Dedifferentiated amniotic fluid mesenchymal stem cell (primary cell): ENCODE data around the gene EIF1.

ENCODE experiments used
- DNase-seq: peaks from one replicate; pipeline ENCODE4 v3.0.0-alpha.2; 2016; ENCODE audit errors: extremely low spot score

EIF1 gene

DNA sequence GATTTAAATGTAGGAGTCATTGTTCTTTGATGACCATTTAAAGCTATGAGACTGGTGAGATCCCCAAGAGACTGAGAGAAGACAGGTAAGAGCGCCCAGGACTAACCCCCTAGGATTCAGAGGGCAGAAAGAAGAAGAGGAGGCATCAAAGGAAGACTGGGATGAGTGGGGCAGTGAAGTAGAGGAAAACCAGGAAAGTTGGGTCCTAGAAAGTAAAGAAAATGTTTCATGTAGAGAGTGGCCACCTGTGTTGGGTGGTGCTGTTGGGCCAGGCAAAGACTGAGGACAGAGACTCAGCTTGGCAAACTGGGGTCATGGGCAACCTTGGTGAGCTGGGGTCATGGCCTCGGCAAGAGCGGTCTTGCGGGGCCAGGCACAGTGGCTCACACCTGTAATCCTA, 47.1 kb downstream of the EIF1 start:
- no peak for DNase-seq

DNA sequence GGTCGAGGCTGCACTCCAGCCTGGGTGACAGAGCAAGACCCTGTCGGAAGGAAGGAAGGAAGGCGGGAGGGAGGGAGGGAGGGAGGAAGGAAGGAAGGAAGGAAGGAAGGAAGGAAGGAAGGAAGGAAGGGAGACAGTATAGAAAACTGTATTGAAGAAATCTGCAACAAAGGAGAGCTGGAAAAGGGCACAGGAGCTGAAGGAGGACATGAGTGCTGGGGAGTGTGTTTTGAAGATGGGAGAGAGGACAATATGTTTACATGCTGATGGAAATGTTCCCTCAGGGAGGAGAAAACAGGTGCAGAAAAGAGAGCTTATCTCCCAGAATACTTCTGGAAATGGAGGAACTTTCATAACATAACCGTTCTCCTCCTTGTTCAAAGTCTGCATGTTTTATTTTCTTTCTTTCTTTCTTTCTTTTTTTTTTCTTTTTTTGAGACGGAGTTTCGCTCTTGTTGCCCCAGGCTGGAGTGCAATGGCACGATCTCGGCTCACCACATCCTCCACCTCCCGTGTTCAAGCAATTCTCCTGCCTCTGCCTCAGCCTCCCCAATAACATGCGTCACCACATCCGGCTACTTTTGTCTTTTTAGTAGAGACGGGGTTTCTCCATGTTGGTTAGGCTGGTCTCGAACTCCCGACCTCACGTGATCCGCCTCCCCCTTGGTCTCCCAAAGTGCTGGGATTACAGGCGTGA, 48.4 kb downstream of the EIF1 start:
- DNase-seq, result no peak

DNA sequence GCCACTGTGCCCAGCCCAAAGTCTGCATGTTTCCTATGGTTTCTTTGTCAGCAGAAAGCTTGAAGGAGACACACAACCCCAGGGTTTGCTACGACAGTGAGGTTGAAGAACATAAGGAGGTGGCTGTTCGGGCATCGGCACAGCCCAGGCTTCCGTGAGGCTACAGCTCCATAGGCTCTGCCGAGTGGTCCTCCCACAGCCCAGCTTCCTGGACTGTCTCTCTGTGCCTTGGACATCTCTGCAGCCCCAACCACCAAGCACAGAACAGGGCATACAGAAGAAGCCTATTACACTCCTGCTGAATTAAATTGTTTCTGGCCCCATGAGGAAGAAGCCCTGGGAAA, 49.0 kb downstream of the EIF1 start:
- no peak for DNase-seq

DNA sequence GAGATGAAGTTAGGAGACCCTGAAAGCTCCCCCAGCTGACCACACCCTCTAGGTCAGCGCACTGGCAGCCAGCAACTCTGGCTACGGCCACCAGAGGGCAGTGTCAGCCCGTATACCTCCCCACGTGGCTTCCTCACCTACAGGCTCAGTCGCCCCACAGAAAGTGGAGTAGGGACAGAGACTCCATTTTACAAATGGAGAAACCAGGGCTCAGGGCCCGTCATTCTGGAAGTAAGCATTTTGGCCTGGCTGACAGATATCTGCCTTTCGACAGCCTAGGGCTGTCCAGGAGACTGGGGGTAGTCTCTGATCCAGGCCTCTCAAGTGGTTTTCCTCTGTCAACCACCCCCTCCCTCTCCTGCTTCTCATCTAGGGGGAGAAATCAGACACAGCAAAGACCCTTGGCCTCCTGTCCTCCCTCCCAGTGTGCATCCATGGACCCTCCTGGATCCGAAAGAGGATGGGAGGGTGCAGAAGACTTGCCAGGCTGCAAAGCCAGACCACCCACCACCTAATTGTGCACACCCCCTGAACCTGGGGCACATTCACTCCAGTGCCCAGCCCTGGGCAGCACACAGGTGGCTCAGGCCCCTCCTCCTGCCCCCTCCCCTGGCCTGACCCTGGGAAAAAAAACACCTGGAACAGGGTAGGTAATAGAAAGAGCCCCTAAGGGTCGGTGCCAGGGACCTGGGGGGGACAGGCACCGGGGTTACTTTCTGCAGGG, 49.6 kb downstream of the EIF1 start:
- DNase-seq, result peak; percentile 49

DNA sequence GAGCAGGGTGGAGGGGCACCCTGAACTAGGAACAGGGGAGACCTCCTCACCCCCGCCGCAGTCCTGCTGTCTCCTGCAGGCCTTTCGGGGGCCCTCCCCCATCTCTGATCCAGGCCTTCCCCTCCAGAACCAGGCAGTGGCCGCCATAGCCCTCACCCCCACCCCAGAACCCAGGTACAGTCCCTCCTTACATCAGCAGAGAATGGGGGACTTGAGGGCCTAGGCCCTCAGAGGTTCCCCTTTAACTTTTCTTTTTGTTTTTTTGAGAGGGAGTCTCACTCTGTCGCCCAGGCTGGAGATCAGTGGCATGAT, 50.1 kb downstream of the EIF1 start:
- no peak for DNase-seq

DNA sequence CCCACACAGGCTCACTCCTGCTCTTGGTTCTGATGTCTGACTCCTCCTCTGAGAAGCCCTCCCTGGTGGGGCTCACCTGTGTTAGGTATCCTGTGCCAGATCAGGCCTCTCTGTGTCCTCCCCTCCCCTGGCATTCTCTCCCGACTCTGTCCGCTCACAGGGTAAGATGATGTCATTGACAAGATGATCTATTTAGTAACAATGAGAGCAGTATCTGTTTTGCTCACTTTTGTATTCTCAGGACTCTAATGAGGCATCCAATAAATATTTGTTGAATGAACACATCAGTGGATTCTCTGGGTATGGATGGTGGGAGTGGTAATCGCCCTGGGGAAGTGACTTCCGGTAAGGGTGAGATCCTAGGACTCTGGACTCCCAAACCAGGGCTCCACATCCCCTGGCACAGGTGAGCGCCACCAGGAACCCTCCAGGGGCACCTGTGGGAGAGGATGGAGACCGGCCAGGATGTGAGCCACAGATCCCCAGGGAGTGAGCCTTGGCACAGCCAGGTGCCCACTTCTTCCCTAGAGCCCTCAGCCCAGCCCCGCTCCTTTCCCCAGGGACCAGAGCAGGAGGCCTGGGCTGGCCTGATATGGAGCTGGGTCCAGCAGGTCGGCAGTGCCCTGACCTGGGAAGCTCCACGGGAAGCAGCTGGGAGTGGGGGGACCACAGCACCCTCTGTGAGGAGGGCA, 51.1 kb downstream of the EIF1 start:
- no peak for DNase-seq

DNA sequence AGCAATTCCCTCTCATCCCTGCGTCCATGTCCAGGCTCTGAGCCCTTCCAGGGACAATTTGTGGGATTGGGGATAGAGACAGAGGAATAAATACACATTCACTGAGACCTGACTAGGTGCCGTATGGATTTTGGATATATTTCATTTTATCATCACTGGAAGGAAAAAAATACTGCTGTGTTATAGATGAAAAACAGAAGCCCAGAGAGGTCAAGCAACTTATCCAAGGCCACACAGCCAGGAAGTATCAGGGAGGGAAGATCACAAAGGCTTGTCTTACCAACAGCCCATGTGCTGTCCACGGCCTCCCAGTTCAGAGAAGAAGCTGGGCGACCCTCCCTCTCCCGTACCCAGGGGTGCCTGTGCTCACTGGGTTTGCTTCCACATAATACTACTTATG, 51.8 kb downstream of the EIF1 start:
- no peak for DNase-seq

DNA sequence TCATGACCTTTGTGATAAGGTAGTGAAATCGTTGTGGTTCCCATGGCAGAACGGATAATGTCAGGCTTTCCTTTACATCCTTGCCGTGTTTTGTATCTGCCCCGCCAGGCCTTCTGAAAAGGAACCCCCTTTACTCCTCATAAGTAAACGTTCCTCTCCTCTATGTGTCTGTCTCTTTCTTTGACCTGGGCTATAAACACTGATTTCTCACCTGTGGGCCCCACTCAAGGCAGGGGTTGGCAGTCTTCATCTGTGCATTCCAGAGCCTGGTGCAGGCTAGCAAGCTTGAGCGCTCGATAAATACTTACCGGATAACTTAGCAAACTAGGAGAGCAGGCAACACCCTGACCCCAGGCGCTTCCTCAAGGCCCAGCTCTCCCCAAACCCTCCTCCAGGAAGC, 53.0 kb downstream of the EIF1 start:
- no peak for DNase-seq
